Gastroesophageal sphincter (tissue), 2 donors: ENCODE data around the gene SOCS3.

ENCODE experiments used
- EP300 ChIP-seq: sonication (generic); formaldehyde crosslinking; IDR thresholded peaks from one replicate; pipeline ENCODE4 v1.6.1; 2017; ENCODE audit warnings: antibody characterized with exemption, mild to moderate bottlenecking
- POLR2A ChIP-seq, 2 donors: fragments of 450-650 bp; IDR thresholded peaks; one replicate each; pipeline ENCODE4 v1.6.1; 2017; ENCODE audit warnings: antibody characterized with exemption in 2 of 2, mild to moderate bottlenecking in 2 of 2, moderate library complexity in 1 of 2

- TF ChIP-seq POLR2A (IDR thresholded peaks at IDR 0.05) = no peak
- TF ChIP-seq EP300 = no peak
Observed at GRCh38 chr17:78317794-78318400, 42.0 kb downstream of the SOCS3 start.
